Loucy (cell line): ENCODE measurements around the gene MACROD2.

ENCODE experiments used
- CTCF ChIP-seq: fragments of 200-600 bp; sonication (generic); conservative IDR thresholded peaks from 2 replicates; pipeline ENCODE4 v1.5.1; 2014; ENCODE audit warnings: mild to moderate bottlenecking, antibody characterized with exemption, low read length
- EZH2phosphoT487 ChIP-seq: fragments of 200-600 bp; IDR thresholded peaks from 2 replicates; pipeline ENCODE4 v1.6.1; 2018; ENCODE audit warnings: antibody characterized with exemption, mild to moderate bottlenecking, moderate library complexity, borderline replicate concordance

- TF ChIP-seq CTCF, result no peak
- TF ChIP-seq EZH2phosphoT487, result no peak
Measured at GRCh38 chr20:15772826-15773225, 1777.5 kb downstream of the MACROD2 start.
